ACC112 (cell line): ENCODE results near the gene PRKAG2.
"Not testable (repeated sequence)": the region's sequence is repeated elsewhere in the genome, so short reads cannot be mapped to it uniquely, and the experiment has no call there.

Experiments
- H2AFZ ChIP-seq: fragments of 200-600 bp; sonication (generic); one replicate; pipeline ENCODE4 v1.6.0; 2017; ENCODE audit warnings: antibody characterized with exemption, low read length; ENCODE audit not compliant: unreplicated experiment
- H3K27ac ChIP-seq: fragments of 200-600 bp; sonication (generic); 2 replicates; pipeline ENCODE4 v1.5.1; 2014; ENCODE audit warnings: low read depth, mild to moderate bottlenecking, antibody characterized with exemption, low read length, moderate library complexity
- H3K27me3 ChIP-seq: fragments of 200-600 bp; sonication (generic); 2 replicates; pipeline ENCODE4 v1.6.1; 2014; ENCODE audit warnings: mild to moderate bottlenecking, antibody characterized with exemption, low read length, moderate library complexity, mixed read lengths; ENCODE audit not compliant: insufficient read depth
- H3K36me3 ChIP-seq: fragments of 200-600 bp; sonication (generic); 2 replicates; pipeline ENCODE4 v1.6.1; 2016; ENCODE audit warnings: mild to moderate bottlenecking, antibody characterized with exemption, low read length, moderate library complexity, mixed read lengths; ENCODE audit not compliant: insufficient read depth
- H3K4me1 ChIP-seq: fragments of 200-600 bp; sonication (generic); one replicate; pipeline ENCODE4 v1.6.1; 2016; ENCODE audit warnings: low read length, mixed read lengths; ENCODE audit not compliant: insufficient read depth, unreplicated experiment, control insufficient read depth
- H3K4me3 ChIP-seq: fragments of 200-600 bp; sonication (generic); 2 replicates; pipeline ENCODE4 v1.5.1; 2014; ENCODE audit warnings: mild to moderate bottlenecking, low read depth, low read length
- H3K79me2 ChIP-seq: fragments of 200-600 bp; sonication (generic); one replicate; pipeline ENCODE4 v1.6.0; 2016; ENCODE audit warnings: low read length; ENCODE audit not compliant: control insufficient read depth, unreplicated experiment, insufficient read depth

The PRKAG2 gene

GRCh38 chr7:151752816-151753595 is 123.9 kb downstream of the PRKAG2 start:
- H3K4me1 ChIP-seq: peaks cover 39% of the 10 kb centered on the region
- H3K4me3 ChIP-seq: no peak overlapping the region
- no peaks in the 10 kb centered on the region for H3K36me3 ChIP-seq
- peak overlapping the region; percentile 79; the same call in 1 of the 2 replicates for H3K27ac ChIP-seq
- H3K79me2 ChIP-seq: no peaks in the 10 kb centered on the region
- no peak overlapping the region for H2AFZ ChIP-seq
- no peaks in the 10 kb centered on the region for H3K27me3 ChIP-seq

GRCh38 chr7:151752037-151752436 is 124.9 kb downstream of the PRKAG2 start:
- H3K4me1 ChIP-seq: peaks cover 41% of the 10 kb centered on the region
- H2AFZ ChIP-seq: no peak overlapping the region
- H3K4me3 ChIP-seq: no peak overlapping the region
- no peaks in the 10 kb centered on the region for H3K36me3 ChIP-seq
- H3K79me2 ChIP-seq: no peaks in the 10 kb centered on the region
- H3K27ac ChIP-seq: no peak overlapping the region
- H3K27me3 ChIP-seq: no peaks in the 10 kb centered on the region

- H3K79me2 ChIP-seq: no peaks in the 10 kb centered on the region
- H3K27me3 ChIP-seq: no peaks in the 10 kb centered on the region
- H3K4me3 ChIP-seq: no peak overlapping the region
- no peak overlapping the region for H3K27ac ChIP-seq
- peaks cover 40% of the 10 kb centered on the region for H3K4me1 ChIP-seq
- no peak overlapping the region for H2AFZ ChIP-seq
- no peaks in the 10 kb centered on the region for H3K36me3 ChIP-seq
These were observed 128.2 kb downstream of the PRKAG2 start for GRCh38 chr7:151748733-151749132.

- H3K27me3 ChIP-seq, H3K4me3 ChIP-seq, H3K36me3 ChIP-seq, H2AFZ ChIP-seq, H3K79me2 ChIP-seq: not testable (repeated sequence)
- peaks cover 43% of the 10 kb centered on the region for H3K4me1 ChIP-seq
- peak overlapping the region; percentile 77; the same call in 1 of the 2 replicates for H3K27ac ChIP-seq
These were observed 128.9 kb downstream of the PRKAG2 start for GRCh38 chr7:151748021-151748420.

- Histone ChIP-seq H3K27me3 (no peaks in the 10 kb centered on the region), H2AFZ (no peak overlapping the region), H3K4me1 (peaks cover 45% of the 10 kb centered on the region), H3K79me2 (no peaks in the 10 kb centered on the region), H3K36me3 (no peaks in the 10 kb centered on the region), H3K4me3 (no peak overlapping the region), H3K27ac (peak overlapping the region; percentile 77; the same call in 1 of the 2 replicates)
These were observed 131.2 kb downstream of the PRKAG2 start for GRCh38 chr7:151745706-151746105.

GRCh38 chr7:151744656-151745638 is 132.0 kb downstream of the PRKAG2 start:
- H3K4me1 ChIP-seq: peaks cover 45% of the 10 kb centered on the region
- peak overlapping the region; percentile 77; the same call in 1 of the 2 replicates for H3K27ac ChIP-seq

GRCh38 chr7:151744051-151744580 is 132.8 kb downstream of the PRKAG2 start:
- H3K4me3 ChIP-seq: no peak overlapping the region
- no peaks in the 10 kb centered on the region for H3K36me3 ChIP-seq
- no peaks in the 10 kb centered on the region for H3K27me3 ChIP-seq
- H3K4me1 ChIP-seq: peaks cover 45% of the 10 kb centered on the region
- H2AFZ ChIP-seq: no peak overlapping the region
- H3K79me2 ChIP-seq: no peaks in the 10 kb centered on the region
- H3K27ac ChIP-seq: no peak overlapping the region

More at GRCh38 chr7:151744656-151745638, 132.0 kb downstream of the PRKAG2 start:
- Histone ChIP-seq H3K4me3 (no peak overlapping the region), H3K27me3 (no peaks in the 10 kb centered on the region), H3K79me2 (no peaks in the 10 kb centered on the region), H2AFZ (no peak overlapping the region), H3K36me3 (no peaks in the 10 kb centered on the region)

GRCh38 chr7:151743481-151743983 is 133.4 kb downstream of the PRKAG2 start:
- no peaks in the 10 kb centered on the region for H3K27me3 ChIP-seq
- no peaks in the 10 kb centered on the region for H3K79me2 ChIP-seq
- H3K4me3 ChIP-seq: no peak overlapping the region
- no peak overlapping the region for H3K27ac ChIP-seq
- peak overlapping the region; percentile 34 for H2AFZ ChIP-seq
- H3K36me3 ChIP-seq: no peaks in the 10 kb centered on the region
- peaks cover 45% of the 10 kb centered on the region for H3K4me1 ChIP-seq

- Histone ChIP-seq H3K27me3 (no peaks in the 10 kb centered on the region), H2AFZ (peak overlapping the region; percentile 34), H3K36me3 (no peaks in the 10 kb centered on the region), H3K4me1 (peaks cover 43% of the 10 kb centered on the region), H3K27ac (no peak overlapping the region), H3K79me2 (no peaks in the 10 kb centered on the region), H3K4me3 (no peak overlapping the region)
These were observed 134.0 kb downstream of the PRKAG2 start for GRCh38 chr7:151742713-151743480.

- peaks cover 44% of the 10 kb centered on the region for H3K4me1 ChIP-seq
- no peak overlapping the region for H3K27ac ChIP-seq
- no peaks in the 10 kb centered on the region for H3K27me3 ChIP-seq
- H3K36me3 ChIP-seq: no peaks in the 10 kb centered on the region
- H2AFZ ChIP-seq: no peak overlapping the region
- no peaks in the 10 kb centered on the region for H3K79me2 ChIP-seq
- H3K4me3 ChIP-seq: no peak overlapping the region
These were observed 135.3 kb downstream of the PRKAG2 start for GRCh38 chr7:151741585-151741984.
